ENCODE data around the gene TMEM187. TPM values are rescaled to one million over a fixed set of nuclear protein-coding genes. Genes with fewer than 3 reads are reported as not detected.

Gene TMEM187
- polyA plus RNA-seq, 4 donors, result 4.2 to 10.1 (median 6.0) TPM

DNA sequence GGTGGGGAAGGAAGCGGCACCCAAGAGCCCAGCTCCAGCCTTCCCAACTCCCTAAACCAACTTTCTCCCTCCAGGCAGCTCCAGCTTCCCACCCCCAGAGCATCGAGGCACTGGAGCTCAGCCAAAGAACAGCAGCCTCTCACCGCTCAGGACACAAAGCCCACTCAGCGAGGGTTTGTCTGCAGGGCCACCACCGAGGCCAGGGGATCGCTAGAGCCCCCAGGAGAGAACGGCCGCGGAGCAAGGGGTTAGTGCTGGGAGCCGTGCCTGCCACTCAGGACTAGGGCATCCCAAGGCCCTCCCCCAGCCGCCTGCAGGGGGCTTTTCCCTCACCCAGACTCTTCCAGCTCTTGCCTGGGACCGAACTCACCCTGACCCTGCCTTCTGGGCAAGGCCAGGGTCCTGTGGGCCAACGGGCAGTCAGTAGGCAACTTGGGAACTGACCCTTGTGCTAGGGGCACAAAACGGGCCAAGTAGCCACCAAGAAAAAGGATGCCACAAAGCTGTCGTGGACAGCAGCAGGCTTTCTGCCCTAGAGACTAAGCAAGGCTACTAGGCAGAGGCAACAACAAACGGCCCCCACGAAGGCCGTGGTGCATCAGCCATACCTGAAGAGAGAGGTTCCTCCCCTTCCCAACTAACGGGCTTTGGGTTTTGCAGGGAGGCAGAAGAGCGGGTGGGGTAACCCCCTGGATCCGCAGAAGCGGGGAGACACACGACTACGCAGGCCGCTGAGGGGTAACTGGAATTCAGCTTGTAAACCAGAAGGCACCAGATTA, 3.2 kb upstream of the TMEM187 start:
- Histone ChIP-seq H3K9me3 (ENCODE audit: control insufficient read depth in 2 of 2, insufficient read depth in 1 of 2, low read depth in 1 of 2, low read length in 1 of 2) (no peaks in the 10 kb centered on the region), H3K4me3 (ENCODE audit: low read depth in 1 of 3, low read length in 3 of 3) (peak overlapping the region; percentile 48 to 99 (median 75)), H3K36me3 (ENCODE audit: control insufficient read depth in 3 of 3, insufficient read depth in 2 of 3, low read depth in 1 of 3, low read length in 3 of 3) (peaks cover 0 to 46% (median 0%) of the 10 kb centered on the region in 3 donors), H3K27me3 (ENCODE audit: control insufficient read depth in 3 of 3, insufficient read depth in 3 of 3, low read length in 3 of 3) (no peaks in the 10 kb centered on the region), H3K4me1 (ENCODE audit: control insufficient read depth in 3 of 3, insufficient read depth in 2 of 3, low read depth in 1 of 3, low read length in 2 of 3) (peaks cover 0 to 38% (median 0%) of the 10 kb centered on the region in 3 donors), H3K27ac (ENCODE audit: low read depth in 1 of 3, low read length in 2 of 3) (peak overlapping the region; percentile 46 to 100 (median 69))
- FAIRE-seq, result no peak
- no peak for DNase-seq
- 7 to 45% (median 10%) methylated on average over 22 to 25 of the region's 25 CpGs for WGBS, 3 donors

- 1 to 27% (median 3%) methylated on average over 21 to 26 of the region's 26 CpGs for WGBS, 3 donors
- Histone ChIP-seq H3K4me3 (ENCODE audit: low read depth in 1 of 3, low read length in 3 of 3) (peak overlapping the region; percentile 48 to 99 (median 75)), H3K27ac (ENCODE audit: low read depth in 1 of 3, low read length in 2 of 3) (peak overlapping the region in 2 of 3 donors; percentile 69 to 100), H3K4me1 (ENCODE audit: control insufficient read depth in 3 of 3, insufficient read depth in 2 of 3, low read depth in 1 of 3, low read length in 2 of 3) (peaks cover 0 to 45% (median 2%) of the 10 kb centered on the region in 3 donors), H3K9me3 (ENCODE audit: control insufficient read depth in 2 of 2, insufficient read depth in 1 of 2, low read depth in 1 of 2, low read length in 1 of 2) (no peaks in the 10 kb centered on the region), H3K36me3 (ENCODE audit: control insufficient read depth in 3 of 3, insufficient read depth in 2 of 3, low read depth in 1 of 3, low read length in 3 of 3) (peaks cover 0 to 40% (median 0%) of the 10 kb centered on the region in 3 donors), H3K27me3 (ENCODE audit: control insufficient read depth in 3 of 3, insufficient read depth in 3 of 3, low read length in 3 of 3) (no peaks in the 10 kb centered on the region)
- DNase-seq (peak; percentile 7 to 40), FAIRE-seq (no peak)
These were observed 2.6 kb upstream of the TMEM187 start for GRCh38 chrX:153969904-153970356.

- H3K27me3 ChIP-seq (ENCODE audit: control insufficient read depth in 3 of 3, insufficient read depth in 3 of 3, low read length in 3 of 3), result no peaks in the 10 kb centered on the region
- peak overlapping the region; percentile 71 to 99 (median 75) for H3K4me3 ChIP-seq (ENCODE audit: low read depth in 1 of 3, low read length in 3 of 3)
- peaks cover 0 to 34% (median 0%) of the 10 kb centered on the region in 3 donors for H3K36me3 ChIP-seq (ENCODE audit: control insufficient read depth in 3 of 3, insufficient read depth in 2 of 3, low read depth in 1 of 3, low read length in 3 of 3)
- no peaks in the 10 kb centered on the region for H3K9me3 ChIP-seq (ENCODE audit: control insufficient read depth in 2 of 2, insufficient read depth in 1 of 2, low read depth in 1 of 2, low read length in 1 of 2)
- 0 to 19% (median 0%) methylated on average over 5 to 49 of the region's 49 CpGs for WGBS, 3 donors
- peak overlapping the region; percentile 94 to 100 (median 97) for H3K27ac ChIP-seq (ENCODE audit: low read depth in 1 of 3, low read length in 2 of 3)
- DNase-seq (peak; percentile 24 to 55), FAIRE-seq (no peak)
- peaks cover 0 to 45% (median 2%) of the 10 kb centered on the region in 3 donors for H3K4me1 ChIP-seq (ENCODE audit: control insufficient read depth in 3 of 3, insufficient read depth in 2 of 3, low read depth in 1 of 3, low read length in 2 of 3)
These were observed 2.0 kb upstream of the TMEM187 start for GRCh38 chrX:153970357-153971123.

DNA sequence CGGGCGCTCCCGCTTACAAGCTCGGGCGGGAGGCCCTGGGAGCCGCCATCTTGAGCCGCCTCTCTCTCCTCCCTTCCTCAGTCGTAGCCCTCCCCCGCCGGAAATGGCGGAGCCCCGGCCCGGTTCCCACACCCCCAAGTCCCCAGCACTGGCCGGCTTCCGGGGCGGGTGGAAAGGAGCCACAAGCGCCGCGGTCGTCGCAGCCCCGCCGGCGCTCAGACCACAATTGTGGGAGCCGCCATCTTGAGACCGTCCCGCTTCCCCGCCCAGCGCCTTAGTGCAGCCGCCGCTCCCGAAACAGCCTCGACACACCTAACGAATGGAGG, 1.5 kb upstream of the TMEM187 start:
- WGBS, 3 donors, result 0 to 13% (median 1%) methylated on average over 3 to 34 of the region's 34 CpGs
- peaks cover 0 to 34% (median 0%) of the 10 kb centered on the region in 3 donors for H3K36me3 ChIP-seq (ENCODE audit: control insufficient read depth in 3 of 3, insufficient read depth in 2 of 3, low read depth in 1 of 3, low read length in 3 of 3)
- H3K27ac ChIP-seq (ENCODE audit: low read depth in 1 of 3, low read length in 2 of 3), result peak overlapping the region; percentile 94 to 100 (median 97)
- DNase-seq, result peak; percentile 84 to 86
- no peaks in the 10 kb centered on the region for H3K27me3 ChIP-seq (ENCODE audit: control insufficient read depth in 3 of 3, insufficient read depth in 3 of 3, low read length in 3 of 3)
- peaks cover 0 to 45% (median 2%) of the 10 kb centered on the region in 3 donors for H3K4me1 ChIP-seq (ENCODE audit: control insufficient read depth in 3 of 3, insufficient read depth in 2 of 3, low read depth in 1 of 3, low read length in 2 of 3)
- no peak for FAIRE-seq
- no peaks in the 10 kb centered on the region for H3K9me3 ChIP-seq (ENCODE audit: control insufficient read depth in 2 of 2, insufficient read depth in 1 of 2, low read depth in 1 of 2, low read length in 1 of 2)
- peak overlapping the region; percentile 71 to 99 (median 75) for H3K4me3 ChIP-seq (ENCODE audit: low read depth in 1 of 3, low read length in 3 of 3)

GRCh38 chrX:153971450-153972367, 845 bp upstream of the TMEM187 start, which contains the start of gene HCFC1:
Gene HCFC1, minus strand, starts transcription at chrX:153971818. Its CDS starts 978 bp downstream, at chrX:153970840.
- H3K4me3 ChIP-seq (ENCODE audit: low read depth in 1 of 3, low read length in 3 of 3), result peak within 1 kb of the TSS; percentile 71 to 99 (median 75)
- H3K27me3 ChIP-seq (ENCODE audit: control insufficient read depth in 3 of 3, insufficient read depth in 3 of 3, low read length in 3 of 3), result no peaks in the 10 kb centered on the region
- peaks cover 0 to 29% (median 0%) of the 10 kb centered on the region in 3 donors for H3K36me3 ChIP-seq (ENCODE audit: control insufficient read depth in 3 of 3, insufficient read depth in 2 of 3, low read depth in 1 of 3, low read length in 3 of 3)
- peak within 1 kb of the TSS; percentile 94 to 100 (median 97) for H3K27ac ChIP-seq (ENCODE audit: low read depth in 1 of 3, low read length in 2 of 3)
- WGBS, 3 donors, result 0 to 11% (median 2%) methylated on average over 50 to 96 of the region's 96 CpGs
- DNase-seq (peak; percentile 84 to 94), FAIRE-seq (no peak)
- H3K9me3 ChIP-seq (ENCODE audit: control insufficient read depth in 2 of 2, insufficient read depth in 1 of 2, low read depth in 1 of 2, low read length in 1 of 2), result no peaks in the 10 kb centered on the region
- peaks cover 0 to 45% (median 2%) of the 10 kb centered on the region in 3 donors for H3K4me1 ChIP-seq (ENCODE audit: control insufficient read depth in 3 of 3, insufficient read depth in 2 of 3, low read depth in 1 of 3, low read length in 2 of 3)

DNA sequence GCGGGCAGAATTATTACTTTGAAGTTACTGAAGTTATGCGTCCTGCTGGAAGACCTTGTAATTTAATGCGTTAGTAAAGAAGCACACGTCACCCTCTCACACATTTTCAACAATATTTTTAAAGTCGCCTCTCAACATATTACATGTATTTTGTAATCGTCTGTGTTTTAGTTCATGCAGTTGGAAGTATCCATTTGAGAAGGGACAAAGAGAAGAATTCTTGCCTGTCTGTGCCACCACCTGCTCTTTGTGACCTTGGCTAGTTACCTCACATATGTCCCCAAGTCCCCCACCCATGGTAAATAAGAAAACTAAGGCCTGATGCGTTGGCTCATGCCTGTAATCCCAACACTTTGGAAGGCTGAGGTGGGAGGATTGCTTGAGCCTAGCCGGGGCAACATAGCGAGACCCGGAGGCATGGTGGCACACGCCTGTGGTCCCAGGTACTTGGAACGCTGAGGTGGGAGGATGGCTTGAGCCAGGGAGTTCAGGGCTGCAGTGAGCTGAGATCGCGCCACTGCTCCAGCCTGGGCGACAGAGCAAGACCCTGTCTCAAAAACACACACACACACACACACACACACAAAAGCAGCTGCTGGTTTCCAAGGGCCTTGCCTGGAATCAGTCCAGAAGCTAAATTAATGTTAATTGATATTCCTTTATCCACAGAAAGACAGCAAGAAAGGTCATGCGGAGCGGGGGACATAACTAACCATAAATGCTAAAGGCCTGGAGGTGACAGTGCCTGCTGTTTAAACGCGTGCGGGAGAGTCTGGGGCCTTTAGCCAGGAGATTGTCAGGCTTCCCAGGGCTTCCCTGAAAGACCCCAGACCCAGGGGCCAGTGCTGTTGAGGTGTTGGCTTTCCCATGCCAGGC, 811 bp downstream of the TMEM187 start:
- no peaks in the 10 kb centered on the region for H3K27me3 ChIP-seq (ENCODE audit: control insufficient read depth in 3 of 3, insufficient read depth in 3 of 3, low read length in 3 of 3)
- FAIRE-seq (no peak), DNase-seq (peak in 1 of 2 donors; percentile 27)
- H3K4me1 ChIP-seq (ENCODE audit: control insufficient read depth in 3 of 3, insufficient read depth in 2 of 3, low read depth in 1 of 3, low read length in 2 of 3), result peaks cover 0 to 29% (median 2%) of the 10 kb centered on the region in 3 donors
- H3K27ac ChIP-seq (ENCODE audit: low read depth in 1 of 3, low read length in 2 of 3), result peak overlapping the region; percentile 94 to 97 (median 94)
- H3K4me3 ChIP-seq (ENCODE audit: low read depth in 1 of 3, low read length in 3 of 3), result peak overlapping the region; percentile 41 to 75 (median 54)
- no peaks in the 10 kb centered on the region for H3K9me3 ChIP-seq (ENCODE audit: control insufficient read depth in 2 of 2, insufficient read depth in 1 of 2, low read depth in 1 of 2, low read length in 1 of 2)
- WGBS, 3 donors, result 27 to 45% (median 29%) methylated on average over 17 to 20 of the region's 20 CpGs
- peaks cover 0 to 13% (median 0%) of the 10 kb centered on the region in 3 donors for H3K36me3 ChIP-seq (ENCODE audit: control insufficient read depth in 3 of 3, insufficient read depth in 2 of 3, low read depth in 1 of 3, low read length in 3 of 3)

GRCh38 chrX:153974003-153974725, 1.6 kb downstream of the TMEM187 start:
- Histone ChIP-seq H3K4me3 (ENCODE audit: low read depth in 1 of 3, low read length in 3 of 3) (no peak overlapping the region), H3K9me3 (ENCODE audit: control insufficient read depth in 2 of 2, insufficient read depth in 1 of 2, low read depth in 1 of 2, low read length in 1 of 2) (no peaks in the 10 kb centered on the region), H3K27me3 (ENCODE audit: control insufficient read depth in 3 of 3, insufficient read depth in 3 of 3, low read length in 3 of 3) (no peaks in the 10 kb centered on the region), H3K36me3 (ENCODE audit: control insufficient read depth in 3 of 3, insufficient read depth in 2 of 3, low read depth in 1 of 3, low read length in 3 of 3) (peaks cover 0 to 5% (median 0%) of the 10 kb centered on the region in 3 donors), H3K4me1 (ENCODE audit: control insufficient read depth in 3 of 3, insufficient read depth in 2 of 3, low read depth in 1 of 3, low read length in 2 of 3) (peaks cover 0 to 21% (median 2%) of the 10 kb centered on the region in 3 donors), H3K27ac (ENCODE audit: low read depth in 1 of 3, low read length in 2 of 3) (peak overlapping the region; percentile 94 to 97 (median 94))
- WGBS, 3 donors, result 39 to 61% (median 56%) methylated on average over 14 of the region's 14 CpGs
- DNase-seq (peak; percentile 48 to 55), FAIRE-seq (no peak)
